Heart right ventricle (tissue), 16 donors: ENCODE data around the gene NECTIN2. TPM values are rescaled to one million over a fixed set of nuclear protein-coding genes. Genes with fewer than 3 reads are reported as not detected.

Experiments
- ATAC-seq, 8 donors: fragments of 200-7000 bp; cut with Tn5 transposase; one replicate each; pipeline ENCODE4 v1.9.1; 2020; ENCODE audit warnings: mild to moderate bottlenecking in 8 of 8, moderate library complexity in 8 of 8, moderate number of reproducible peaks in 1 of 8
- DNase-seq, 2 donors: peaks; one replicate each; pipeline ENCODE4 v3.0.0-alpha.2; 2020
- H3K27ac ChIP-seq, 10 donors: fragments of 200-600 bp; sonication (generic) in 2 of 10; one replicate each; pipeline versions ENCODE4 v1.5.0 to v1.8.0; 2020 to 2022; ENCODE audit warnings: mild to moderate bottlenecking in 3 of 10
- H3K27me3 ChIP-seq, 7 donors: fragments of 200-600 bp; one replicate each; pipeline ENCODE4 v1.8.0; 2021 to 2022; ENCODE audit warnings: mild to moderate bottlenecking in 2 of 7
- H3K36me3 ChIP-seq, 9 donors: fragments of 200-600 bp; sonication (generic) in 1 of 9; one replicate each; pipeline versions ENCODE4 v1.5.0 to v1.8.0; 2020 to 2022; ENCODE audit warnings: mild to moderate bottlenecking in 2 of 9
- H3K4me1 ChIP-seq, 9 donors: fragments of 200-600 bp; sonication (generic) in 1 of 9; one replicate each; pipeline versions ENCODE4 v1.5.0 to v1.8.0; 2020 to 2022; ENCODE audit warnings: mild to moderate bottlenecking in 4 of 9
- H3K4me3 ChIP-seq, 10 donors: fragments of 200-600 bp; sonication (generic) in 2 of 10; one replicate each; pipeline versions ENCODE4 v1.5.0 to v1.8.0; 2020 to 2022; ENCODE audit warnings: mild to moderate bottlenecking in 7 of 10, moderate library complexity in 2 of 10
- H3K9me3 ChIP-seq, 11 donors: fragments of 200-600 bp in 10 of 11; sonication (generic) in 2 of 11; one replicate each; pipeline versions ENCODE4 v1.5.0 to v1.8.0; 2013 to 2022; ENCODE audit warnings: mild to moderate bottlenecking in 2 of 11, control low read depth in 1 of 11, moderate library complexity in 1 of 11
- WGBS, 2 donors: extraction: QIAGEN DNeasy Blood & Tissue Kit; methylation state at CpG; one replicate each; pipeline ENCODE4 v1.1.7; 2013; ENCODE audit warnings: inconsistent platforms in 1 of 2; 5-methylcytosine and 5-hydroxymethylcytosine counted together
- intact Hi-C, 10 donors: fragments of 100-400 bp; cut with DNase I; formaldehyde crosslinking; loops; one replicate each; pipeline versions ENCODE4 v1.11.1 to v1.14.2; 2022
- polyA plus RNA-seq, 2 donors: library from polyadenylated mRNA; stranded (reverse); fragments of 200-250 nt; gene quantifications; one replicate each; pipeline ENCODE4 v1.2.3, GENCODE V29; 2013
- total RNA-seq, 10 donors: library from RNA; stranded (reverse); fragmentation: NEBNext Ultra II Directional in 3 of 10; extraction: Animal tissue kit (Norgen Biotek cat#: 25700) in 3 of 10; gene quantifications; one replicate each; pipeline versions ENCODE4 v1.2.1 to v1.2.4, GENCODE V29; 2021 to 2023
- TF ChIP-seq, protein P1 (sequence below), 9 donors: fragments of 200-600 bp; sonication (generic) in 2 of 9; IDR thresholded peaks; one replicate each; pipeline versions ENCODE4 v1.5.0 to v1.8.0; 2021 to 2022; ENCODE audit warnings: antibody characterized with exemption in 9 of 9, mild to moderate bottlenecking in 5 of 9, moderate library complexity in 1 of 9
- donor health status: Arrhythmogenic right ventricular cardiomyopathy.
- donor health status: ischemic (EF 13 %, LVEDD 7.1; RV severe dilation, severe dysfunction).
- donor health status: healthy with polysubstance abuse.
- donor health status: DM: no; HTN: yes; CAD: no.
- donor health status: DM: no; HTN: no; CAD: no.
- donor health status: ischemic (EF 25% LVEDD 6.9; RV normal size, moderate dysfunction).
- donor health status: ischemic (EF 25% LVEDD 5.7; RV mildly dilated, moderate dysfunction).
- donor health status: healthy.
- donor health status: DM: yes; HTN: yes; CAD: no.
- donor health status: Ischemic cardiomyopathy.
- donor health status: ischemic (EF 35%, LVEDD 5.7; RV mildly dilated, moderate dysfunction).
- donor health status: nonischemic (EF 11% LVEDD 7.7; RV severe dilation, severe dysfunction).
- donor health status: DM: yes; HTN: yes; CAD: no.
- donor health status: PGD.
- donor health status: ischemic (EF 29% LVEDD 5.4; RV normal size, mild dysfunction).
- donor health status: nonischemic (EF 23%, LVEDD 6.1; RV moderate dilation, normal function).

The NECTIN2 gene
- total and polyA plus RNA-seq, 12 donors = 34.1 to 96.8 (median 49.0) TPM

- intact Hi-C loops = no loop called here
- DNase-seq = no peak
- Histone ChIP-seq H3K36me3 (peaks cover 0 to 81% (median 57%) of the 10 kb centered on the region in 9 donors), H3K27ac (peak overlapping the region in 2 of 10 donors; percentile 42 to 84), H3K9me3 (no peaks in the 10 kb centered on the region), H3K4me3 (no peak overlapping the region), H3K4me1 (peaks cover 5 to 72% (median 55%) of the 10 kb centered on the region in 9 donors), H3K27me3 (no peaks in the 10 kb centered on the region)
- WGBS, 2 donors = 84 to 85% methylated on average over 4 of the region's 4 CpGs
- ATAC-seq = no peak
- TF ChIP-seq, protein P1, sequence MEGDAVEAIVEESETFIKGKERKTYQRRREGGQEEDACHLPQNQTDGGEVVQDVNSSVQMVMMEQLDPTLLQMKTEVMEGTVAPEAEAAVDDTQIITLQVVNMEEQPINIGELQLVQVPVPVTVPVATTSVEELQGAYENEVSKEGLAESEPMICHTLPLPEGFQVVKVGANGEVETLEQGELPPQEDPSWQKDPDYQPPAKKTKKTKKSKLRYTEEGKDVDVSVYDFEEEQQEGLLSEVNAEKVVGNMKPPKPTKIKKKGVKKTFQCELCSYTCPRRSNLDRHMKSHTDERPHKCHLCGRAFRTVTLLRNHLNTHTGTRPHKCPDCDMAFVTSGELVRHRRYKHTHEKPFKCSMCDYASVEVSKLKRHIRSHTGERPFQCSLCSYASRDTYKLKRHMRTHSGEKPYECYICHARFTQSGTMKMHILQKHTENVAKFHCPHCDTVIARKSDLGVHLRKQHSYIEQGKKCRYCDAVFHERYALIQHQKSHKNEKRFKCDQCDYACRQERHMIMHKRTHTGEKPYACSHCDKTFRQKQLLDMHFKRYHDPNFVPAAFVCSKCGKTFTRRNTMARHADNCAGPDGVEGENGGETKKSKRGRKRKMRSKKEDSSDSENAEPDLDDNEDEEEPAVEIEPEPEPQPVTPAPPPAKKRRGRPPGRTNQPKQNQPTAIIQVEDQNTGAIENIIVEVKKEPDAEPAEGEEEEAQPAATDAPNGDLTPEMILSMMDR (IDR thresholded peaks at IDR 0.05) = no peak
Observed at GRCh38 chr19:44872661-44873060, 26.6 kb downstream of the NECTIN2 start.

DNA sequence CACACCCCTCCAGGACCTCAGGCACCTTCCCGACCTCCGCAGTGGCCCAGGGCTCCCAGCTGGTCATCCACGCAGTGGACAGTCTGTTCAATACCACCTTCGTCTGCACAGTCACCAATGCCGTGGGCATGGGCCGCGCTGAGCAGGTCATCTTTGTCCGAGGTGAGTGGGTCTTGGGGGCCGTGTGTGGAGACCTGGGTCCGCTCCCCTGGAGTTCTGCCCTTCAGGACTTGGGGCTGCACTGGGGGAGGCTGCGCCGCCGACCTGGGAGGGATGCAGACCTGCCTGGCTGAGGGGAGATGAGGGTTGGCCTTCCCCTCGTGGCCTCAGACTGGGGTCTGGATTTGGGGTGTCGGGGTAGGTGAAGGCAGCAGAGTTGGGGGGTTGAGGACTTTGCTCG lies 28.2 kb downstream of the NECTIN2 start:
- no peak for DNase-seq
- peaks cover 0 to 89% (median 57%) of the 10 kb centered on the region in 9 donors for H3K36me3 ChIP-seq

DNA sequence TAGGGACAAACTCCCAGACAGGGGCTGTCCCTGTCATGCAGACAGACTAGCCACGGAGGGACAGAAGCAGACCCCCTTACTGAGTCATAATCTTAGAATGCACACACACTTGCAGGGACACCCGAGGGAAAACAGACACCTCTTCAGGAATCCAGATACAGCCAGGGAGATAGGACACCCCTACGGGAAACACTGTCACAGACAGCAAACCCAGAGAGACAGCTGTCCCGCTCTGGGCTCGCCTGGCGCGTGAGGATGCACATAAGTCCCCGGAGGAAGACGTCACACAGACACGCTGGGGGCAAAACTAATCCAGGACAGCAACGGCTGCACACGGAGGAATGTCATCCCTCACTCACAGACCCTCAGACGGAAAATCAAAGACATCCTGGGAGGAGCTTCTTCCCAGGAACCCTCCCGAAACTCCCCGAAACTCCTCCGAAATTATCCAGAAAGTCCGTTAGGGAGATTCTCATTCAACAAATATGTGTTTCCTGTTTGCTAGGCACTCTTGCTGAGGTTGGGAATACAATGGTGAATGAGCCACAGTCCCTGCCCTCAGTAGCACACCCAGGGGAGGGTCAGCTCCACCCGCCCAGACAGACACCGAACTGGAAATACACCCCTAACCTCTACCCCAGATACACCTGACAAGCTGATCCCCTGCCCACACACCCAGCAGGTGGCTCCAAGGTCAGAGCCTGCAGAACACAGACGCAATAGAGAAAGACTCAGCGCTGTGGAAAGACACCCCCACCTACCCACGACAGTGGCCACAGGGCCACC lies 29.8 kb downstream of the NECTIN2 start:
- WGBS, 2 donors = 51 to 54% methylated on average over 22 of the region's 22 CpGs
- Histone ChIP-seq H3K27me3 (no peaks in the 10 kb centered on the region), H3K4me3 (no peak overlapping the region), H3K9me3 (no peaks in the 10 kb centered on the region), H3K4me1 (peaks cover 3 to 52% (median 23%) of the 10 kb centered on the region in 9 donors), H3K36me3 (peaks cover 0 to 94% (median 57%) of the 10 kb centered on the region in 9 donors), H3K27ac (peak overlapping the region in 8 of 10 donors; percentile 2 to 60 (median 40))
- intact Hi-C loops = no loop called here
- ATAC-seq = peak in 5 of 8 donors; percentile 24 to 62 (median 36)
- TF ChIP-seq, protein P1 (IDR thresholded peaks at IDR 0.05) = no peak
- no peak for DNase-seq

More for the DNA sequence above, 28.2 kb downstream of the NECTIN2 start:
- no peak for ATAC-seq
- WGBS, 2 donors = 90 to 95% methylated on average over 13 to 16 of the region's 16 CpGs
- H3K27ac ChIP-seq = no peak overlapping the region
- TF ChIP-seq, protein P1 (IDR thresholded peaks at IDR 0.05) = no peak
- intact Hi-C loops = no loop called here
- peaks cover 5 to 60% (median 38%) of the 10 kb centered on the region in 9 donors for H3K4me1 ChIP-seq
- H3K27me3 ChIP-seq = no peaks in the 10 kb centered on the region
- H3K9me3 ChIP-seq = no peaks in the 10 kb centered on the region
- H3K4me3 ChIP-seq = no peak overlapping the region

DNA sequence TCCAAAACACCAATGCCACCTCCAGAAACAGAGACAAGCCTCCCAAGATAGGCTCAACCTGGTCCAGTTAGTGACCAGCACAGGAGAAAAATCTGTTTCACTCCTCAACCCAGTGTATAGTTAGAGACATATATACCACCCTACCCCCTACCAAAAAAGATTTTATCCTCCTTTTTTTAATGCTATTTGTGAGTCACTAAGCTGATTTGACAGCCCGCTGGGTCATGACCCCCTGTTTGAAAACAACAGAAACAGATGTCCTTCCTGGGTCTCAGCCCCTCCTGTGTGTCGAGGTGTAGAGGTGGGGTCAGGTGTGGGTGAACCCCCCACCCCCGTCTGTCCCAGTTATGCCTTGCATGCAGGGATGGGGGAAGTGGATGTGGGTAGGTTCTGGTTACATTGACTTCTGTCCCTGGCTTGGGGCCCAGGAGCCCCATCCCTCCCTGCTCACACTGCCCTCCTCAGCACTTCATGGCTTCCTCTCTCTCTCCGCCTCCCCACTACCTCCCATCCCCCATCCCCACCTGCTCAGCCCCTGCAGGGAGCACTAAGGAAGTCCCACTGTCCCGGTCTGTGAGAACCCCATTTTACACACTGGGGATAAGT lies 30.9 kb downstream of the NECTIN2 start:
- no peak overlapping the region for H3K4me3 ChIP-seq
- intact Hi-C loops = no loop called here
- ATAC-seq = no peak
- H3K9me3 ChIP-seq = no peaks in the 10 kb centered on the region
- no peaks in the 10 kb centered on the region for H3K27me3 ChIP-seq
- no peak for DNase-seq
- WGBS, 2 donors = 72 to 75% methylated on average over 5 of the region's 5 CpGs
- H3K4me1 ChIP-seq = peaks cover 0 to 40% (median 17%) of the 10 kb centered on the region in 9 donors
- H3K27ac ChIP-seq = peak overlapping the region in 2 of 10 donors; percentile 2 to 60
- TF ChIP-seq, protein P1 (IDR thresholded peaks at IDR 0.05) = no peak
- peaks cover 0 to 86% (median 48%) of the 10 kb centered on the region in 9 donors for H3K36me3 ChIP-seq
